GM04504 (cell line): ENCODE results near the gene LARGE2.

ENCODE experiments used
- DNase-seq: peaks from one replicate; pipeline ENCODE4 v3.0.0-alpha.2; 2012; ENCODE audit warnings: low read depth

Gene LARGE2

GRCh38 chr11:45930031-45930794 lies 7.8 kb downstream of the LARGE2 start:
- DNase-seq: no peak

GRCh38 chr11:45930951-45931570 lies 8.6 kb downstream of the LARGE2 start:
- DNase-seq: no peak

GRCh38 chr11:45931739-45932138 lies 9.3 kb downstream of the LARGE2 start:
- DNase-seq: no peak

GRCh38 chr11:45932217-45932616 lies 9.8 kb downstream of the LARGE2 start:
- no peak for DNase-seq

GRCh38 chr11:45933131-45933831 lies 10.8 kb downstream of the LARGE2 start:
- no peak for DNase-seq

GRCh38 chr11:45933846-45934579 lies 11.6 kb downstream of the LARGE2 start:
- DNase-seq: no peak

GRCh38 chr11:45934580-45935318 lies 12.3 kb downstream of the LARGE2 start:
- DNase-seq: no peak

- DNase-seq: no peak
Measured at GRCh38 chr11:45935349-45936064, 13.1 kb downstream of the LARGE2 start.

GRCh38 chr11:45936511-45937054 lies 14.1 kb downstream of the LARGE2 start:
- no peak for DNase-seq

- DNase-seq: no peak
Measured at GRCh38 chr11:45937916-45938315, 15.5 kb downstream of the LARGE2 start.

GRCh38 chr11:45939836-45940235 lies 17.4 kb downstream of the LARGE2 start:
- DNase-seq: no peak

GRCh38 chr11:45941285-45941684 lies 18.8 kb downstream of the LARGE2 start:
- DNase-seq: no peak

GRCh38 chr11:45942381-45942780 lies 19.9 kb downstream of the LARGE2 start:
- DNase-seq: no peak

- DNase-seq: no peak
Measured at GRCh38 chr11:45945397-45945999, 23.0 kb downstream of the LARGE2 start.

GRCh38 chr11:45947885-45948284 lies 25.4 kb downstream of the LARGE2 start:
- no peak for DNase-seq

- no peak for DNase-seq
Measured at GRCh38 chr11:45948356-45948755, 25.9 kb downstream of the LARGE2 start.

GRCh38 chr11:45949992-45950407 lies 27.5 kb downstream of the LARGE2 start:
- DNase-seq: no peak

- DNase-seq: peak; percentile 66
Measured at GRCh38 chr11:45959851-45960250, 37.4 kb downstream of the LARGE2 start.

- no peak for DNase-seq
Measured at GRCh38 chr11:45960387-45961095, 38.1 kb downstream of the LARGE2 start.
